Smooth muscle cell (in vitro differentiated cells): ENCODE measurements around the gene KAZN. TPM values are rescaled to one million over a fixed set of nuclear protein-coding genes. Genes with fewer than 3 reads are reported as not detected.

ENCODE experiments used
- DNase-seq: peaks from one replicate; lab custom pipeline; 2025; ENCODE audit not compliant: unreplicated experiment; lab: John Stamatoyannopoulos, UW
- H2AFZ ChIP-seq: fragments of 200-600 bp; sonication (generic); 2 replicates; pipeline ENCODE4 v1.6.0; 2016; ENCODE audit warnings: antibody characterized with exemption, low read depth, mild to moderate bottlenecking
- H3F3A ChIP-seq: fragments of 200-600 bp; sonication (generic); 2 replicates; pipeline ENCODE4 v1.6.0; 2017; ENCODE audit warnings: antibody characterized with exemption, low read depth
- H3K27ac ChIP-seq: fragments of 200-600 bp; sonication (generic); 2 replicates; pipeline ENCODE4 v1.5.1; 2016; ENCODE audit warnings: low read depth, mild to moderate bottlenecking
- H3K27me3 ChIP-seq: fragments of 200-600 bp; sonication (generic); 2 replicates; pipeline ENCODE4 v1.6.1; 2016; ENCODE audit warnings: low read depth, mild to moderate bottlenecking
- H3K36me3 ChIP-seq: fragments of 200-600 bp; sonication (generic); 2 replicates; pipeline ENCODE4 v1.5.1; 2016; ENCODE audit warnings: low read depth
- H3K4me1 ChIP-seq: fragments of 200-600 bp; sonication (generic); 2 replicates; pipeline ENCODE4 v1.5.1; 2016; ENCODE audit warnings: low read depth
- H3K4me2 ChIP-seq: fragments of 200-600 bp; sonication (generic); 2 replicates; pipeline ENCODE4 v1.6.0; 2016; ENCODE audit warnings: mild to moderate bottlenecking
- H3K4me3 ChIP-seq: fragments of 200-600 bp; sonication (generic); 2 replicates; pipeline ENCODE4 v1.5.1; 2016; ENCODE audit warnings: mild to moderate bottlenecking
- H3K79me2 ChIP-seq: fragments of 200-600 bp; sonication (generic); 2 replicates; pipeline ENCODE4 v1.6.0; 2016; ENCODE audit warnings: low read depth, mild to moderate bottlenecking
- H3K9ac ChIP-seq: fragments of 200-600 bp; sonication (generic); 2 replicates; pipeline ENCODE4 v1.6.0; 2016; ENCODE audit warnings: low read depth
- H3K9me3 ChIP-seq: fragments of 200-600 bp; sonication (generic); replicated peaks from 2 replicates; pipeline ENCODE4 v1.5.1; 2016; ENCODE audit warnings: low read depth
- H4K20me1 ChIP-seq: fragments of 200-600 bp; sonication (generic); 2 replicates; pipeline ENCODE4 v1.6.0; 2016; ENCODE audit warnings: low read depth
- CTCF ChIP-seq: fragments of 200-600 bp; sonication (generic); IDR thresholded peaks from 2 replicates; pipeline ENCODE4 v1.5.1; 2017; ENCODE audit warnings: borderline replicate concordance, mild to moderate bottlenecking, antibody characterized with exemption; ENCODE audit not compliant: insufficient read depth, poor library complexity, severe bottlenecking
- WGBS: methylation state at CpG from one replicate; pipeline ENCODE4 v1.1.7; 2016; ENCODE audit warnings: low lambda C conversion rate; 5-methylcytosine and 5-hydroxymethylcytosine counted together
- polyA plus RNA-seq: library from polyadenylated mRNA; unstranded; fragments of >200 nt; fragmentation: Nextera tagmentation; extraction: Ambion mirVana; gene quantifications from 2 replicates; pipeline ENCODE4 v1.2.1, GENCODE V29; 2016
- total RNA-seq: library from RNA; depleted of rRNA; stranded (reverse); fragments of >200 nt; gene quantifications from 2 replicates; pipeline ENCODE4 v1.2.3, GENCODE V29; 2014

The KAZN gene
- total and polyA plus RNA-seq, 2 experiments from 2014 or later = 6.3 to 8.2 TPM

GRCh38 chr1:14912839-14913481 is 314.5 kb downstream of the KAZN start:
- no peak for DNase-seq
- no peaks in the 10 kb centered on the region for H3K36me3 ChIP-seq
- no peak overlapping the region for H3K4me2 ChIP-seq
- no peaks in the 10 kb centered on the region for H3K79me2 ChIP-seq
- no peaks in the 10 kb centered on the region for H4K20me1 ChIP-seq
- no peak overlapping the region for H2AFZ ChIP-seq
- H3K4me1 ChIP-seq = no peaks in the 10 kb centered on the region
- no peak for TF ChIP-seq CTCF
- no peaks in the 10 kb centered on the region for H3F3A ChIP-seq
- 93% methylated on average over 12 of the region's 12 CpGs for WGBS
- H3K27ac ChIP-seq = no peak overlapping the region
- no peak overlapping the region for H3K4me3 ChIP-seq
- H3K27me3 ChIP-seq = no peaks in the 10 kb centered on the region
- H3K9ac ChIP-seq = no peak overlapping the region
- no peaks in the 10 kb centered on the region for H3K9me3 ChIP-seq

DNA sequence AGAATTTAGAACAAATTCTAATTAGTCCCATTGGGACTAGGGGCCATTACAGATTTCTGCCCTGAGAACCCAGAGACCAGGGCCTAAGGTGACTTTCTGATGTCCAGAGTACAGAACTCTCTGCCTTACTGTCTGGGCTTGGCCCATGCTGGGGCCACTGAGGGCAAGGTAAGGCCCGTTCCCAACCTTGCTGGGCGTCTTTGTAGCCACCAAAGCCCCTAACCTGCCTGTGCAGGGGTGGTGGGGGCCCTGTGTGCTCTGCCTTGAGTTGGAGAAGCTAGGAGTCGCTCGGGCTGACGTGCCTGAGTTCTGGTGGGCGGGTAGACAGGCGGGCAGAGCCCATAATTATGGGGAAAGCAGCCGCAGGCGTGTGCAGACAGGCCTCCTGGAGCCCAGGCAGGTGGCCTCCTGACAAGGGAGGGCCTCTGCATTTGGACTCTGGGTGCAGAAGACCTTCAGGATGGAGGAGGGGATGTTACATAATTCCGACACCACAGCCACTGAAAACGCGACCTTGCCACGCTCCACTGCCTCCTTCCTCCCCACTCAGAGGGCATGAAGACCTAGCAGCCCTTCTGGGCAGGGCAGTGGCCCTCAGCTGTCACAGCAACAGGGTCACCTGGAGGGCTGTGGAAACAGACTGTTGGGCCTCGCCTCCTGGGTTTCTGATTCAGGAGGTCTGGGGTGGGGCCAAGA is 315.1 kb downstream of the KAZN start:
- WGBS = 72% methylated on average over 14 of the region's 14 CpGs
- H3K9me3 ChIP-seq = no peaks in the 10 kb centered on the region
- no peak for TF ChIP-seq CTCF
- H3K27me3 ChIP-seq = no peaks in the 10 kb centered on the region
- no peaks in the 10 kb centered on the region for H3K4me1 ChIP-seq
- DNase-seq = no peak
- H3F3A ChIP-seq = no peaks in the 10 kb centered on the region
- no peaks in the 10 kb centered on the region for H3K79me2 ChIP-seq
- no peak overlapping the region for H3K4me2 ChIP-seq
- no peak overlapping the region for H3K27ac ChIP-seq
- H3K9ac ChIP-seq = no peak overlapping the region
- H3K36me3 ChIP-seq = no peaks in the 10 kb centered on the region
- H2AFZ ChIP-seq = no peak overlapping the region
- H4K20me1 ChIP-seq = no peaks in the 10 kb centered on the region
- H3K4me3 ChIP-seq = no peak overlapping the region

GRCh38 chr1:14914351-14914988 is 316.0 kb downstream of the KAZN start:
- no peak for DNase-seq
- H3F3A ChIP-seq = no peaks in the 10 kb centered on the region
- H3K4me2 ChIP-seq = no peak overlapping the region
- no peak overlapping the region for H3K27ac ChIP-seq
- no peaks in the 10 kb centered on the region for H3K4me1 ChIP-seq
- no peak overlapping the region for H3K9ac ChIP-seq
- H3K79me2 ChIP-seq = no peaks in the 10 kb centered on the region
- no peak for TF ChIP-seq CTCF
- 84% methylated on average over 11 of the region's 11 CpGs for WGBS
- H3K36me3 ChIP-seq = no peaks in the 10 kb centered on the region
- H4K20me1 ChIP-seq = no peaks in the 10 kb centered on the region
- no peak overlapping the region for H3K4me3 ChIP-seq
- H3K27me3 ChIP-seq = no peaks in the 10 kb centered on the region
- no peaks in the 10 kb centered on the region for H3K9me3 ChIP-seq
- H2AFZ ChIP-seq = no peak overlapping the region
